HepG2 (cell line): ENCODE measurements around the gene DHX16. TPM values are rescaled to one million over a fixed set of nuclear protein-coding genes. Genes with fewer than 3 reads are reported as not detected.
A peak's percentile ranks its signal among the peaks of the same experiment; 100 is the strongest.

ENCODE experiments used
- CSRNP2 ChIP-seq: sonication (generic); formaldehyde crosslinking; conservative IDR thresholded peaks from 2 replicates; pipeline ENCODE4 v1.8.0; 2022; ENCODE audit warnings: low read depth, missing genetic modification reagents
- E2F5 ChIP-seq: sonication (generic); formaldehyde crosslinking; conservative IDR thresholded peaks from 2 replicates; pipeline ENCODE4 v1.4.0; 2020; ENCODE audit warnings: missing genetic modification reagents
- GFI1 ChIP-seq: sonication (generic); formaldehyde crosslinking; IDR thresholded peaks from 2 replicates; pipeline ENCODE4 v1.5.0; 2020; ENCODE audit warnings: missing genetic modification reagents, mild to moderate bottlenecking, borderline replicate concordance
- GZF1 ChIP-seq: sonication (generic); formaldehyde crosslinking; IDR thresholded peaks from 2 replicates; pipeline ENCODE4 v1.5.1; 2020; ENCODE audit warnings: mild to moderate bottlenecking, missing genetic modification reagents
- HNRNPLL ChIP-seq: fragments of 200-400 bp; formaldehyde crosslinking; IDR thresholded peaks from 2 replicates; pipeline ENCODE4 v1.6.1; 2017; ENCODE audit warnings: mild to moderate bottlenecking, low read depth, low read length; ENCODE audit not compliant: poor library complexity, severe bottlenecking
- ISL2 ChIP-seq: sonication (generic); formaldehyde crosslinking; IDR thresholded peaks from 2 replicates; pipeline ENCODE4 v1.5.0; 2020; ENCODE audit warnings: missing genetic modification reagents
- NFIB ChIP-seq: sonication (generic); formaldehyde crosslinking; IDR thresholded peaks from 2 replicates; pipeline ENCODE4 v1.9.0; 2021; ENCODE audit warnings: missing genetic modification reagents, mild to moderate bottlenecking, borderline replicate concordance
- PBX3 ChIP-seq: sonication (generic); formaldehyde crosslinking; IDR thresholded peaks from 2 replicates; pipeline ENCODE4 v1.8.1; 2023; ENCODE audit warnings: missing genetic modification reagents, inconsistent platforms, borderline replicate concordance
- PHF8 ChIP-seq: sonication (generic); formaldehyde crosslinking; IDR thresholded peaks from 2 replicates; pipeline ENCODE4 v1.5.0; 2020; ENCODE audit warnings: missing genetic modification reagents
- SNAI1 ChIP-seq: sonication (generic); formaldehyde crosslinking; IDR thresholded peaks from 2 replicates; pipeline ENCODE4 v1.5.0; 2020; ENCODE audit warnings: mild to moderate bottlenecking, missing genetic modification reagents, borderline replicate concordance
- SRSF9 ChIP-seq: fragments of 200-400 bp; formaldehyde crosslinking; IDR thresholded peaks from 2 replicates; pipeline ENCODE4 v1.6.1; 2018; ENCODE audit warnings: borderline replicate concordance, mild to moderate bottlenecking, low read depth, low read length; ENCODE audit not compliant: insufficient read depth, poor library complexity, severe bottlenecking
- STAG1 ChIP-seq: sonication (generic); formaldehyde crosslinking; IDR thresholded peaks from 2 replicates; pipeline ENCODE4 v1.4.0; 2020; ENCODE audit warnings: missing genetic modification reagents
- TBX3 ChIP-seq: fragments of 450-650 bp; IDR thresholded peaks from 2 replicates; pipeline ENCODE4 v1.6.1; 2017; ENCODE audit warnings: antibody characterized with exemption, mild to moderate bottlenecking, inconsistent platforms, borderline replicate concordance
- ZC3H13 ChIP-seq: sonication (generic); formaldehyde crosslinking; IDR thresholded peaks from 2 replicates; pipeline ENCODE4 v1.8.1; 2023; ENCODE audit warnings: mild to moderate bottlenecking, missing genetic modification reagents, moderate library complexity
- ZNF446 ChIP-seq: sonication (generic); formaldehyde crosslinking; IDR thresholded peaks from 2 replicates; pipeline ENCODE4 v1.5.0; 2020; ENCODE audit warnings: mild to moderate bottlenecking, missing genetic modification reagents
- ZNF501 ChIP-seq: sonication (generic); formaldehyde crosslinking; IDR thresholded peaks from 2 replicates; pipeline ENCODE4 v1.5.1; 2020; ENCODE audit warnings: mild to moderate bottlenecking, moderate library complexity, missing genetic modification reagents
- ZNF646 ChIP-seq: sonication (generic); formaldehyde crosslinking; IDR thresholded peaks from 2 replicates; pipeline ENCODE4 v1.9.0; 2021; ENCODE audit warnings: mild to moderate bottlenecking, missing genetic modification reagents
- ZNF792 ChIP-seq: IDR thresholded peaks from 2 replicates; pipeline ENCODE4 v1.6.1; 2016
- ZNF841 ChIP-seq: sonication (generic); formaldehyde crosslinking; IDR thresholded peaks from 2 replicates; pipeline ENCODE4 v1.8.1; 2023; ENCODE audit warnings: missing genetic modification reagents, borderline replicate concordance
- polyA plus RNA-seq, 8 experiments: library from polyadenylated mRNA; depleted of rRNA in 3 of 8; stranded (reverse) in 7 of 8; unstranded in 1 of 8; fragments of >200 nt; fragmentation: Illumina TruSeq in 4 of 8; extraction: Trizol in 4 of 8; gene quantifications; 2 replicates each; pipeline versions ENCODE4 v1.2.1 to v1.2.3, GENCODE V29; 2011 to 2016; ENCODE audit warnings: low read depth in 4 of 8, missing spikeins in 1 of 8, mixed read lengths in 1 of 8; ENCODE audit not compliant: insufficient read depth in 1 of 8
- total RNA-seq, 5 experiments: library from RNA; depleted of rRNA; stranded (reverse); fragments of >200 nt; fragmentation: Illumina TruSeq; extraction: Trizol; gene quantifications; 2 replicates each; pipeline ENCODE4 v1.2.3, GENCODE V29; 2016; ENCODE audit warnings: low read depth in 1 of 5

The DHX16 gene
- total and polyA plus RNA-seq, 2 of the 13 experiments (the other 11 are each of a cell fraction or from before 2014, with no cell fraction given): 57.0 to 58.5 TPM

DNA sequence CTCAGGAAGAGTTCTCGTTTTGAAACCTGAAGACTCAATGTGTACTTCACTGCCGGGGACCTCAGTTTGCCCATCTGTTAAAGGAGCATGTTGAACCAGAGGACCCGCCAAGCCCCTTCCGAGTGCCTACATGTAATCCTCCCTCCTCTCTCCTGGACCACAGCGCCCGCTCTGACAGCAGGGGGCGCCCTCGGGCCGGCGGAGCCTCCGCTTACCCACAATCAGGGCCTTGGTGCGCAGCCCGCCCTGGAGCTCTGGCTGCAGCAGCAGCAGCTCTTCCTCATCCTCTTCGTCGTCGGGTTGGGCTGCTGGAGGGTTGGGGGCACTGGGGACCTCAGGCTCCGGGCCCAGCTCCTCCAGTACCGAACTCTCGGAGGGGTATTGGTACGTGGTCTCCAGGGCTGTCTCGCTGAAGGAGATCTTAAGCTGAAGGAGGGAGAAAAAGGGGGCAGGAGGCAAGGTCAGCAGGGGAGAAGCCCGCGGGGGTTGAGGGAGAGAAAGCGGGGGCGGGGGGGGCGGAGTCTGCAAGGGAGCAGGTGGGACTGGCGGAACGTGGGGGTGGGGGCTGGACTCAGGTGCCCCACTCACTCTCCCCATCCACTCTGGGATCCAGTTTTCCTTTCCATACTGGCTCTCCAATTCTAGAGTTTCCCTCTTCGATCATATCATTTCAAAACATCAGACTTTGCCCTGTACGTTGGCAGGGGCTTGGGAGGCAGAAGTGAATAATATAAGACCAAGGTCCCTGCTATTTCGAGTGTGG is 6.3 kb upstream of the DHX16 start (continued):
- TF ChIP-seq ZNF646 (CRISPR knock-in tag) (no peak), SNAI1 (peak; percentile 64; the same call in 1 of the 2 replicates), PHF8 (CRISPR knock-in tag) (peak; percentile 64), TBX3 (no peak), HNRNPLL (peak; percentile 77), CSRNP2 (no peak), STAG1 (CRISPR knock-in tag) (peak; percentile 99), ZNF446 (no peak), GFI1 (CRISPR knock-in tag) (peak; percentile 63; the same call in 1 of the 2 replicates), ZNF501 (CRISPR knock-in tag) (no peak; the same call in 1 of the 2 replicates), PBX3 (CRISPR knock-in tag) (no peak), ZNF792 (CRISPR knock-in tag) (peak; percentile 42; the same call in 1 of the 2 replicates), NFIB (no peak), ZC3H13 (0 out of 2 replicates have a peak, but pooled peaks have one; percentile 38), E2F5 (CRISPR knock-in tag) (no peak), ZNF841 (CRISPR knock-in tag) (no peak), SRSF9 (no peak), ISL2 (CRISPR knock-in tag) (peak; percentile 69), GZF1 (CRISPR knock-in tag) (peak; percentile 81; the same call in 1 of the 2 replicates)
